ENCODE results near the gene DYNC1H1. TPM values are rescaled to one million over a fixed set of nuclear protein-coding genes. Genes with fewer than 3 reads are reported as not detected.
A peak's percentile ranks its signal among the peaks of the same experiment; 100 is the strongest.
"Not testable (repeated sequence)": the region's sequence is repeated elsewhere in the genome, so short reads cannot be mapped to it uniquely, and the experiment has no call there.

Gene DYNC1H1
- total RNA-seq, 1 donor from 2014 or later, result 577 TPM

- Histone ChIP-seq H3K27me3 (no peaks in the 10 kb centered on the region), H3K9me3 (no peaks in the 10 kb centered on the region), H3K4me3 (no peak overlapping the region), H3K27ac (no peak overlapping the region), H3K36me3 (peaks cover under 1 to 7% of the 10 kb centered on the region in 2 donors), H3K4me1 (no peaks in the 10 kb centered on the region)
- no peak for DNase-seq (ENCODE audit: low spot score in 2 of 2)
- TF ChIP-seq, protein P1, sequence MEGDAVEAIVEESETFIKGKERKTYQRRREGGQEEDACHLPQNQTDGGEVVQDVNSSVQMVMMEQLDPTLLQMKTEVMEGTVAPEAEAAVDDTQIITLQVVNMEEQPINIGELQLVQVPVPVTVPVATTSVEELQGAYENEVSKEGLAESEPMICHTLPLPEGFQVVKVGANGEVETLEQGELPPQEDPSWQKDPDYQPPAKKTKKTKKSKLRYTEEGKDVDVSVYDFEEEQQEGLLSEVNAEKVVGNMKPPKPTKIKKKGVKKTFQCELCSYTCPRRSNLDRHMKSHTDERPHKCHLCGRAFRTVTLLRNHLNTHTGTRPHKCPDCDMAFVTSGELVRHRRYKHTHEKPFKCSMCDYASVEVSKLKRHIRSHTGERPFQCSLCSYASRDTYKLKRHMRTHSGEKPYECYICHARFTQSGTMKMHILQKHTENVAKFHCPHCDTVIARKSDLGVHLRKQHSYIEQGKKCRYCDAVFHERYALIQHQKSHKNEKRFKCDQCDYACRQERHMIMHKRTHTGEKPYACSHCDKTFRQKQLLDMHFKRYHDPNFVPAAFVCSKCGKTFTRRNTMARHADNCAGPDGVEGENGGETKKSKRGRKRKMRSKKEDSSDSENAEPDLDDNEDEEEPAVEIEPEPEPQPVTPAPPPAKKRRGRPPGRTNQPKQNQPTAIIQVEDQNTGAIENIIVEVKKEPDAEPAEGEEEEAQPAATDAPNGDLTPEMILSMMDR (IDR thresholded peaks at IDR 0.05), result no peak
- intact Hi-C loops (cut with DNase I), result no loop called here
These were observed 93.2 kb downstream of the DYNC1H1 start for GRCh38 chr14:102057480-102058114.

GRCh38 chr14:102058146-102058545 is 93.8 kb downstream of the DYNC1H1 start:
- Histone ChIP-seq H3K9me3 (no peaks in the 10 kb centered on the region), H3K4me3 (no peak overlapping the region), H3K27me3 (no peaks in the 10 kb centered on the region), H3K27ac (no peak overlapping the region), H3K36me3 (peaks cover 0 to 2% of the 10 kb centered on the region in 2 donors), H3K4me1 (peaks cover 0 to 5% of the 10 kb centered on the region in 2 donors)
- no peak for DNase-seq (ENCODE audit: low spot score in 2 of 2)
- intact Hi-C loops (cut with DNase I), result no loop called here
- TF ChIP-seq, protein P1 (IDR thresholded peaks at IDR 0.05), result no peak

DNA sequence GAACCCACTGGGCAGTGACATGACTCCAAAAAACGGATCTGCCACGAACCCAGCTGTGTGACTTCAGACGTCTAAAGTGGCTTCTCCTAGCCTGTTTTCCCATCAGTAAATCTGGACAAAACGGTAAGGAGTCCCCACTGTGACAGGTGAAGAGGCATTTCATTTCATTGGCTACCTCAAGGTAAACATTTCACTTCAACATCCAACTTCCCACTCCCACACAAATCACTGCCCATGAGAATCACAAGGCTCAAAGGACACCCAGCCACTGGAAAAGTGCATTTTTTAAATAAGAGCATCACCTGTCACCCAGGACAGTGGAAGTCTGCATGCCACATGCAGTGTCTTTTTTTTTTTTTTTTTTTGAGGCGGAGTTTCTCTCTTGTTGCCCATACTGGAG is 94.6 kb downstream of the DYNC1H1 start:
- H3K4me1 ChIP-seq, result peaks cover 0 to 5% of the 10 kb centered on the region in 2 donors
- no peaks in the 10 kb centered on the region for H3K36me3 ChIP-seq
- H3K27ac ChIP-seq, result no peak overlapping the region
- DNase-seq (ENCODE audit: low spot score in 2 of 2), result no peak
- TF ChIP-seq, protein P1 (IDR thresholded peaks at IDR 0.05), result no peak
- intact Hi-C loops (cut with DNase I), result no loop called here
- H3K9me3 ChIP-seq, result no peaks in the 10 kb centered on the region
- H3K27me3 ChIP-seq, result no peaks in the 10 kb centered on the region
- H3K4me3 ChIP-seq, result no peak overlapping the region

- TF ChIP-seq, protein P1 (IDR thresholded peaks at IDR 0.05), result peak; percentile 25 to 46 (median 45)
- intact Hi-C loops (cut with DNase I), result loop anchor here (1.0 kb wide), 1 partner anchor 33 kb away; no protein-coding TSS in a partner anchor
- H3K36me3 ChIP-seq, result no peaks in the 10 kb centered on the region
- H3K9me3 ChIP-seq, result no peaks in the 10 kb centered on the region
- peak overlapping the region in 1 of 2 donors; percentile 2 for H3K27ac ChIP-seq
- H3K4me1 ChIP-seq, result peaks cover 0 to 5% of the 10 kb centered on the region in 2 donors
- peak; percentile 54 to 91 for DNase-seq (ENCODE audit: low spot score in 2 of 2)
- H3K27me3 ChIP-seq, result no peaks in the 10 kb centered on the region
- H3K4me3 ChIP-seq, result no peak overlapping the region
These were observed 98.9 kb downstream of the DYNC1H1 start for GRCh38 chr14:102063109-102063807.

DNA sequence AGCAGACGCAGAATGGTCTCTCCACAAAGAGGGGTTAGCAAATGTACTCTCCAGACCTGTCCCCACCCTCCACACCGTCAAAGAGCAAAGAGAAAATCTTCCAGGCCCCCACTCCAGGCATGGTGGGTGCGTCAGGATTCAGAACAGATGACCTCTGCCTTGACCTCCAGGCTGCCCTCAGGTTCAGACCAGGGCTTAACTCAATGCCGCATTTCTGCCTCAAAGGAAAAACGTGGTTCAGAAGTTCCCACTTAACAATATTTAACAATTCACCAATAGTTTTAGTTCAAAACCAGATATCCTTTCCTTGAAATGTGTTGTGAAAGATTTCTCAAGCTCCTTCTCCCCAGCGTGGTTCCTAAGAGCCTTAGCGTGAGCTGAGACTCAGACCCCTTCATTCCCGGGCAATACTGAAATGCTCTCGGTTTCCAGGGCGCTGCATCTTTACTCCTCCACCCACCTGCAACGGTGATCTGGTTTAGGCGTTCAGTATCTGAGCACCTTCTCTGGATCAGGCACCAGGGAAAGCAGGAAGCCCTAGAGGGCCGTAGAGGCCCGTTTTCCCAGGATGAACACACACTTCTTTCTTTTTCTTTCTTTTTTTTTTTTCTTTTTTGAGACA is 99.5 kb downstream of the DYNC1H1 start:
- intact Hi-C loops (cut with DNase I), result loop anchor here (1.0 kb wide), 1 partner anchor 32 kb away; no protein-coding TSS in a partner anchor
- peaks cover 0 to 5% of the 10 kb centered on the region in 2 donors for H3K4me1 ChIP-seq
- no peaks in the 10 kb centered on the region for H3K36me3 ChIP-seq
- no peak overlapping the region for H3K27ac ChIP-seq
- H3K4me3 ChIP-seq, result no peak overlapping the region
- no peak for DNase-seq (ENCODE audit: low spot score in 2 of 2)
- TF ChIP-seq, protein P1 (IDR thresholded peaks at IDR 0.05), result no peak
- H3K9me3 ChIP-seq, result no peaks in the 10 kb centered on the region
- no peaks in the 10 kb centered on the region for H3K27me3 ChIP-seq

DNA sequence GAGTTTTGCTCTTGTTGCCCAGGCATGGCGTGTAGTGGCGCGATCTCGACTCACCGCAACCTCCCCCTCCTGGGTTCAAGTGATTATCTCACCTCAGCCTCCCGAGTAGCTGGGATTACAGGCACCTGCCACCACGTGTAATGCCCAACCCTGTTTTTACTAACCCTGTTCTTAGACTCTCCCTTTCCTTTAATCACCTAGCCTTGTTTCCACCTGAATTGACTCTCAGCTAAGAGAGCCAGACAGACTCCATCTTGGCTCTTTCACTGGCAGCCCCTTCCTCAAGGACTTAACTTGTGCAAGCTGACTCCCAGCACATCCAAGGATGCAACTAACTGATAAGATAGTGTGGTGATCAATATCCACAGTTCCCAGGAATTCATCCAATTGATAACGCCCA is 100.2 kb downstream of the DYNC1H1 start:
- intact Hi-C loops (cut with DNase I); DNase-seq (ENCODE audit: low spot score in 2 of 2): not testable (repeated sequence)

More for the DNA sequence above, 100.2 kb downstream of the DYNC1H1 start:
- H3K36me3 ChIP-seq, H3K4me3 ChIP-seq, H3K27me3 ChIP-seq, H3K27ac ChIP-seq, H3K4me1 ChIP-seq, H3K9me3 ChIP-seq: not testable (repeated sequence)
